SK-N-MC (cell line): ENCODE data around the gene GRID2.

Source experiments
- EZH2 ChIP-seq: fragments of 200-600 bp; sonication (generic); IDR thresholded peaks from one replicate; pipeline ENCODE4 v1.6.1; 2017; ENCODE audit warnings: antibody characterized with exemption
- FOXP2 ChIP-seq: optimal IDR thresholded peaks from 2 replicates; pipeline ENCODE3; 2011; ENCODE audit warnings: mild to moderate bottlenecking, moderate library complexity; ENCODE audit not compliant: insufficient read depth; ENCODE audit errors: extremely low read length, control extremely low read depth

GRCh38 chr4:92461732-92462131 lies 158.0 kb downstream of the GRID2 start:
- TF ChIP-seq EZH2 = no peak
- no peak for TF ChIP-seq FOXP2
